ENCODE data around the gene SASH3.

DNA sequence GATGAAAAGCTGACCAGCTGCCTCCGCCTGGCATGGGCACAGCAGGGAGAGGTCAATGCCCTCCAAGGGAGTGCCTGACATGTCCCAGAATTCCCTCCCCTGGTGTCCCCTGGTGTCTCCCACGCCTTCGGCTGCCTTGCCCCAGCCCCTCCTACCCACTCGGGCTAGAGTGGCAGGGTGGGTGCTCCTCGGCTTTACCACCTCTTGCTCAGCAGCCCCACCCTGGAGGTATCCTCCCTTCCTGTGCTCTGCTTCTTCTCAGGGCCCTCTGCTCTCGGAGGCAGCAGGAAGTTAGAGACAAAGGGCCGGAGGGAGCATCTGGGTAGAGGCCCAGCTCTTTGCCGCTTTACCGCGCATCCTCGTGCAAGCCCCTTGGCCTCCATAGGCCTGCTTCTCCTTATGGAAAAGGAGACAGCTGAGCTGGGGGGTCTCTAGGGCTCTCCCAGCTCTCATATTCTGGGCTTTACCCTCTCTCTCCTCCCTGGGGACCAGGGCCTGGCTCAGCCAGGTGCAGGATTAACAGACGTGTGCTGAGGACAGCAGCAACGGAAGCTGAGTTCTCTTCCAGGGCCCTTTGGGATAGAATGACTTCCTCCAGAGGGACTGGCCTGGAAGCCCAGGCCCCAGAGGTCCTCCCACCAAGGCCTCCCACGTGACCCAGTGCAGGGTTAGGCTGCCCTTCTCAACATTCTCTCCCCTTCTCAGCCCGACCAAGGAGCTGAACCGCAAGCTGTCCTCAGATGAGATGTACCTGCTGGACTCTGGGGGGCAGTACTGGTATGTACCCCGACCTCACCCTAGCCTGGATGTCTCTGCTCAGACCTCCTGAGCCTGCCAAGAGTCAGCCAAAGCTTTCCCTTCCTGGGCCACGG, 23.7 kb upstream of the SASH3 start:
- TF ChIP-seq POLR2A (IDR thresholded peaks at IDR 0.05; ENCODE audit: low read length): no peak
- TF ChIP-seq GATA1 (IDR thresholded peaks at IDR 0.05; ENCODE audit: low read depth, low read length): no peak
